BLaER1 (cell line): ENCODE data around the gene GOLGA1.
A peak's percentile ranks its signal among the peaks of the same experiment; 100 is the strongest.

Experiments used
- H3K27ac ChIP-seq: shearing (Covaris generic); formaldehyde crosslinking; 2 replicates; pipeline ENCODE4 v1.8.1; 2022
- H3K27me3 ChIP-seq: shearing (Covaris generic); formaldehyde crosslinking; 2 replicates; pipeline ENCODE4 v1.8.1; 2022
- H3K36me3 ChIP-seq: shearing (Covaris generic); formaldehyde crosslinking; 2 replicates; pipeline ENCODE4 v1.8.1; 2022
- H3K4me1 ChIP-seq: shearing (Covaris generic); formaldehyde crosslinking; 2 replicates; pipeline ENCODE4 v1.8.1; 2022
- H3K4me2 ChIP-seq: shearing (Covaris generic); formaldehyde crosslinking; 2 replicates; pipeline ENCODE4 v1.8.1; 2022
- H3K4me3 ChIP-seq: shearing (Covaris generic); formaldehyde crosslinking; 2 replicates; pipeline ENCODE4 v1.8.1; 2022
- H3K9ac ChIP-seq: shearing (Covaris generic); formaldehyde crosslinking; 2 replicates; pipeline ENCODE4 v1.8.1; 2022
- H3K9me3 ChIP-seq: shearing (Covaris generic); formaldehyde crosslinking; 2 replicates; pipeline ENCODE4 v1.8.1; 2022
- H4K20me1 ChIP-seq: shearing (Covaris generic); formaldehyde crosslinking; 2 replicates; pipeline ENCODE4 v1.8.1; 2022
- Cebpa-rat ChIP-seq: shearing (Covaris generic); IDR thresholded peaks from 2 replicates; pipeline ENCODE4 v1.8.1; 2022

Gene GOLGA1

GRCh38 chr9:124861342-124862229, 79.3 kb downstream of the GOLGA1 start, which contains the start of the genes ARPC5L and RPL35:
Gene ARPC5L, plus strand, starts transcription at chr9:124862130. Its CDS starts 7,161 bp downstream, at chr9:124869291.
Gene RPL35, minus strand, starts transcription at chr9:124861957. Its CDS starts 45 bp downstream, at chr9:124861912.
- Histone ChIP-seq H3K4me2 (peak within 1 kb of the TSS; percentile 85), H3K4me1 (peaks cover 40% of the 10 kb centered on the region), H3K36me3 (peaks cover 47% of the 10 kb centered on the region), H3K27ac (peak within 1 kb of the TSS; percentile 99), H3K9ac (peak within 1 kb of the TSS; percentile 100), H3K4me3 (peak within 1 kb of the TSS; percentile 98), H4K20me1 (peaks cover 51% of the 10 kb centered on the region), H3K9me3 (no peaks in the 10 kb centered on the region), H3K27me3 (no peaks in the 10 kb centered on the region)
- no peak for TF ChIP-seq Cebpa-rat

- peak overlapping the region; percentile 100 for H3K9ac ChIP-seq
- peak overlapping the region; percentile 99 for H3K27ac ChIP-seq
- peak overlapping the region; percentile 85 for H3K4me2 ChIP-seq
- no peaks in the 10 kb centered on the region for H3K27me3 ChIP-seq
- H3K4me3 ChIP-seq: peak overlapping the region; percentile 98
- TF ChIP-seq Cebpa-rat: no peak
- no peaks in the 10 kb centered on the region for H3K9me3 ChIP-seq
- peaks cover 40% of the 10 kb centered on the region for H3K4me1 ChIP-seq
- peaks cover 59% of the 10 kb centered on the region for H4K20me1 ChIP-seq
- H3K36me3 ChIP-seq: peaks cover 53% of the 10 kb centered on the region
These were observed 80.1 kb downstream of the GOLGA1 start for GRCh38 chr9:124860582-124861341.

GRCh38 chr9:124859803-124860581, 80.9 kb downstream of the GOLGA1 start:
- Histone ChIP-seq H3K27me3 (no peaks in the 10 kb centered on the region), H3K9ac (peak overlapping the region; percentile 100), H3K4me3 (peak overlapping the region; percentile 98), H3K27ac (peak overlapping the region; percentile 99), H3K9me3 (no peaks in the 10 kb centered on the region), H4K20me1 (peaks cover 67% of the 10 kb centered on the region), H3K4me2 (peak overlapping the region; percentile 85), H3K4me1 (peaks cover 40% of the 10 kb centered on the region), H3K36me3 (peaks cover 53% of the 10 kb centered on the region)
- no peak for TF ChIP-seq Cebpa-rat

GRCh38 chr9:124858330-124859046, 82.4 kb downstream of the GOLGA1 start:
- Histone ChIP-seq H3K27ac (no peak overlapping the region), H3K9ac (peak overlapping the region; percentile 11; the same call in 1 of the 2 replicates)

GRCh38 chr9:124857533-124858162, 83.2 kb downstream of the GOLGA1 start:
- Histone ChIP-seq H3K27ac (no peak overlapping the region), H3K9me3 (no peaks in the 10 kb centered on the region), H3K27me3 (no peaks in the 10 kb centered on the region), H3K36me3 (peaks cover 53% of the 10 kb centered on the region), H4K20me1 (peaks cover 75% of the 10 kb centered on the region), H3K4me2 (no peak overlapping the region), H3K4me1 (peaks cover 34% of the 10 kb centered on the region), H3K4me3 (no peak overlapping the region), H3K9ac (no peak overlapping the region)
- no peak for TF ChIP-seq Cebpa-rat

More at GRCh38 chr9:124858330-124859046, 82.4 kb downstream of the GOLGA1 start:
- H3K4me3 ChIP-seq: no peak overlapping the region
- H3K4me1 ChIP-seq: peaks cover 39% of the 10 kb centered on the region
- peak overlapping the region; percentile 85; the same call in 1 of the 2 replicates for H3K4me2 ChIP-seq
- H3K9me3 ChIP-seq: no peaks in the 10 kb centered on the region
- peaks cover 53% of the 10 kb centered on the region for H3K36me3 ChIP-seq
- no peaks in the 10 kb centered on the region for H3K27me3 ChIP-seq
- H4K20me1 ChIP-seq: peaks cover 75% of the 10 kb centered on the region
- TF ChIP-seq Cebpa-rat: no peak

GRCh38 chr9:124855944-124856765, 84.7 kb downstream of the GOLGA1 start:
- H3K36me3 ChIP-seq: peaks cover 52% of the 10 kb centered on the region
- peaks cover 70% of the 10 kb centered on the region for H4K20me1 ChIP-seq
- no peak overlapping the region for H3K9ac ChIP-seq

GRCh38 chr9:124855566-124855943, 85.3 kb downstream of the GOLGA1 start:
- H3K9ac ChIP-seq: no peak overlapping the region
- H3K36me3 ChIP-seq: peaks cover 46% of the 10 kb centered on the region
- no peaks in the 10 kb centered on the region for H3K9me3 ChIP-seq
- no peak overlapping the region for H3K27ac ChIP-seq
- H3K27me3 ChIP-seq: no peaks in the 10 kb centered on the region
- H3K4me1 ChIP-seq: peaks cover 46% of the 10 kb centered on the region
- peaks cover 64% of the 10 kb centered on the region for H4K20me1 ChIP-seq
- no peak overlapping the region for H3K4me2 ChIP-seq
- no peak overlapping the region for H3K4me3 ChIP-seq
- TF ChIP-seq Cebpa-rat: no peak

More at GRCh38 chr9:124855944-124856765, 84.7 kb downstream of the GOLGA1 start:
- TF ChIP-seq Cebpa-rat: no peak
- H3K27ac ChIP-seq: no peak overlapping the region
- H3K27me3 ChIP-seq: no peaks in the 10 kb centered on the region
- no peak overlapping the region for H3K4me3 ChIP-seq
- peaks cover 45% of the 10 kb centered on the region for H3K4me1 ChIP-seq
- no peak overlapping the region for H3K4me2 ChIP-seq
- no peaks in the 10 kb centered on the region for H3K9me3 ChIP-seq

GRCh38 chr9:124854822-124855221, 86.1 kb downstream of the GOLGA1 start:
- no peak overlapping the region for H3K4me2 ChIP-seq
- no peak overlapping the region for H3K27ac ChIP-seq
- peaks cover 39% of the 10 kb centered on the region for H3K36me3 ChIP-seq
- peaks cover 39% of the 10 kb centered on the region for H3K4me1 ChIP-seq
- TF ChIP-seq Cebpa-rat: no peak
- peaks cover 57% of the 10 kb centered on the region for H4K20me1 ChIP-seq
- H3K4me3 ChIP-seq: no peak overlapping the region
- no peaks in the 10 kb centered on the region for H3K9me3 ChIP-seq
- H3K27me3 ChIP-seq: no peaks in the 10 kb centered on the region
- H3K9ac ChIP-seq: no peak overlapping the region
